B cell (primary cell): ENCODE measurements around the gene PHF11. TPM values are rescaled to one million over a fixed set of nuclear protein-coding genes. Genes with fewer than 3 reads are reported as not detected.

Experiments used
- ATAC-seq: fragments of 200-7000 bp; cut with Tn5 transposase; one replicate; pipeline ENCODE4 v1.10.0; 2021; ENCODE audit warnings: low read depth, mild to moderate bottlenecking, moderate number of reproducible peaks, moderate library complexity
- CTCF ChIA-PET: fragments of 350-600 bp; sonication (Branson Sonifier 250); formaldehyde crosslinking; loops from one replicate; lab custom pipeline; 2021; ENCODE audit warnings: antibody characterized with exemption, inconsistent platforms; lab: Charles Lee
- POLR2A ChIA-PET: fragments of 350-600 bp; sonication (Branson Sonifier 250); formaldehyde crosslinking; loops from one replicate; lab custom pipeline; 2021; ENCODE audit warnings: antibody characterized with exemption; lab: Charles Lee
- DNase-seq: peaks from one replicate; pipeline ENCODE4 v3.0.0; 2013
- H2AFZ ChIP-seq: 2 replicates; pipeline ENCODE4 v1.6.1; 2012; ENCODE audit warnings: mild to moderate bottlenecking, low read depth, low read length; ENCODE audit not compliant: insufficient read depth, poor library complexity, severe bottlenecking
- H3K27ac ChIP-seq, 2 donors: 1 replicate in 1 of 2; 2 replicates in 1 of 2; pipeline ENCODE4 v1.5.1; 2012 to 2013; ENCODE audit warnings: low read length in 2 of 2, mild to moderate bottlenecking in 2 of 2, moderate library complexity in 1 of 2
- H3K27me3 ChIP-seq, 4 experiments: fragments of 200-600 bp in 1 of 4; sonication (generic) in 1 of 4; replicated peaks in 1 of 4; 1 replicate in 2 of 4; 2 replicates in 2 of 4; pipeline versions ENCODE4 v1.6.1 to v1.7.0; 2013 to 2016; ENCODE audit warnings: low read length in 3 of 4, mild to moderate bottlenecking in 2 of 4, mixed read lengths in 1 of 4, moderate library complexity in 1 of 4; ENCODE audit not compliant: insufficient read depth in 4 of 4, control insufficient read depth in 3 of 4; ENCODE audit errors: control extremely low read depth in 1 of 4
- H3K36me3 ChIP-seq, 2 experiments: replicated peaks in 1 of 2; 1 replicate in 1 of 2; 2 replicates in 1 of 2; pipeline versions ENCODE4 v1.6.1 to v1.7.1; 2013; ENCODE audit warnings: low read length in 1 of 2; ENCODE audit not compliant: insufficient read depth in 2 of 2, control insufficient read depth in 1 of 2; ENCODE audit errors: control extremely low read depth in 1 of 2, extremely low read depth in 1 of 2
- H3K4me1 ChIP-seq, 2 donors: fragments of 200-600 bp in 1 of 2; sonication (generic) in 1 of 2; 1 replicate in 1 of 2; 2 replicates in 1 of 2; pipeline versions ENCODE4 v1.5.1 to v1.6.1; 2013 to 2017; ENCODE audit warnings: low read length in 2 of 2; ENCODE audit not compliant: control insufficient read depth in 2 of 2, insufficient read depth in 2 of 2
- H3K4me2 ChIP-seq: replicated peaks from 2 replicates; pipeline ENCODE3; 2012; ENCODE audit warnings: mild to moderate bottlenecking, low read depth, low read length; ENCODE audit not compliant: poor library complexity, severe bottlenecking
- H3K4me3 ChIP-seq, 5 experiments: fragments of 200-600 bp in 1 of 5; sonication (generic) in 1 of 5; 1 replicate in 3 of 5; 2 replicates in 2 of 5; pipeline versions ENCODE4 v1.5.1 to v1.7.0; 2011 to 2016; ENCODE audit warnings: low read length in 4 of 5, mild to moderate bottlenecking in 4 of 5, low read depth in 2 of 5, control low read depth in 1 of 5, moderate library complexity in 1 of 5; ENCODE audit not compliant: insufficient read depth in 1 of 5; ENCODE audit errors: control extremely low read depth in 1 of 5, extremely low read depth in 1 of 5
- H3K79me2 ChIP-seq: fragments of 200-600 bp; sonication (generic); one replicate; pipeline ENCODE4 v1.6.0; 2016; ENCODE audit warnings: low read length; ENCODE audit not compliant: control insufficient read depth, insufficient read depth
- H3K9ac ChIP-seq: fragments of 200-600 bp; sonication (generic); 2 replicates; pipeline ENCODE4 v1.6.1; 2017; ENCODE audit warnings: mild to moderate bottlenecking, low read length, moderate library complexity
- H3K9me3 ChIP-seq, 3 donors: one replicate each; pipeline versions ENCODE4 v1.6.1 to v1.7.1; 2013; ENCODE audit warnings: low read length in 2 of 3; ENCODE audit not compliant: control insufficient read depth in 2 of 3, insufficient read depth in 1 of 3; ENCODE audit errors: control extremely low read depth in 1 of 3
- H4K20me1 ChIP-seq: 2 replicates; pipeline ENCODE4 v1.6.0; 2012; ENCODE audit warnings: mild to moderate bottlenecking, low read length; ENCODE audit not compliant: insufficient read depth, control insufficient read depth, poor library complexity, severe bottlenecking
- H3K27ac Mint-ChIP-seq: one replicate; pipeline ENCODE4 v1.8.0; 2021; ENCODE audit warnings: mixed read lengths
- H3K27me3 Mint-ChIP-seq: one replicate; pipeline ENCODE4 v1.8.0; 2021; ENCODE audit warnings: mixed read lengths
- H3K4me1 Mint-ChIP-seq: one replicate; pipeline ENCODE4 v1.8.0; 2021; ENCODE audit warnings: mixed read lengths
- H3K4me3 Mint-ChIP-seq: one replicate; pipeline ENCODE4 v1.8.0; 2021; ENCODE audit warnings: mixed read lengths
- H3K9me3 Mint-ChIP-seq: one replicate; pipeline ENCODE4 v1.8.0; 2022; ENCODE audit warnings: mixed read lengths; ENCODE audit not compliant: insufficient read depth
- CTCF ChIP-seq: fragments of 200-600 bp; IDR thresholded peaks from one replicate; pipeline ENCODE4 v1.8.0; 2022; ENCODE audit warnings: antibody characterized with exemption, mild to moderate bottlenecking
- EZH2 ChIP-seq: IDR thresholded peaks from 2 replicates; pipeline ENCODE4 v1.6.1; 2012; ENCODE audit warnings: borderline replicate concordance, low read depth, mild to moderate bottlenecking, moderate library complexity, low read length; ENCODE audit not compliant: insufficient read depth, poor library complexity, severe bottlenecking
- WGBS: methylation state at CpG from one replicate; pipeline ENCODE4 v1.1.5; 2013; ENCODE audit warnings: missing lambda C conversion rate; ENCODE audit not compliant: insufficient coverage; 5-methylcytosine and 5-hydroxymethylcytosine counted together
- intact Hi-C: fragments of 100-400 bp; cut with micrococcal nuclease; formaldehyde crosslinking; loops from one replicate; pipeline ENCODE4 v1.10.0; 2022
- polyA plus RNA-seq: library from polyadenylated mRNA; depleted of rRNA; stranded (reverse); fragments of >200 nt; gene quantifications from 2 replicates; pipeline ENCODE4 v1.2.3, GENCODE V29; 2012
- total RNA-seq, 2 donors: library from RNA; stranded (reverse); fragments of 120-200 nt in 1 of 2; gene quantifications; 1 replicate in 1 of 2; 2 replicates in 1 of 2; pipeline versions ENCODE4 v1.2.3 to v1.2.4, GENCODE V29; 2013 to 2022

The PHF11 gene
- total and polyA plus RNA-seq, 2 donors (not counting 1 experiment from before 2014, with no cell fraction given), result 79.0 to 176 TPM

- TF ChIP-seq CTCF (no peak), EZH2 (no peak)
- Histone ChIP-seq H3K36me3 (peaks cover 10 to 60% of the 10 kb centered on the region in 2 experiments), H3K27ac (no peak overlapping the region), H4K20me1 (no peaks in the 10 kb centered on the region), H3K27me3 (no peaks in the 10 kb centered on the region), H3K9ac (no peak overlapping the region), H3K4me3 (no peak overlapping the region), H3K4me1 (peaks cover 0 to 3% of the 10 kb centered on the region in 2 donors), H3K4me2 (no peak overlapping the region), H2AFZ (no peak overlapping the region), H3K9me3 (no peaks in the 10 kb centered on the region), H3K79me2 (no peaks in the 10 kb centered on the region)
- H3K4me3 Mint-ChIP-seq, result no peak overlapping the region
- no peaks in the 10 kb centered on the region for H3K27me3 Mint-ChIP-seq
- no peak for DNase-seq
- intact Hi-C loops, result no loop called here
- WGBS, result 97% methylated on average over 3 of the region's 4 CpGs
- ChIA-PET POLR2A (no interaction called here), CTCF (no interaction called here)
- H3K4me1 Mint-ChIP-seq, result peaks cover 4% of the 10 kb centered on the region
- no peaks in the 10 kb centered on the region for H3K9me3 Mint-ChIP-seq
- no peak for ATAC-seq
- H3K27ac Mint-ChIP-seq, result no peak overlapping the region
Measured at GRCh38 chr13:49521224-49521623, 25.5 kb downstream of the PHF11 start.

GRCh38 chr13:49524740-49525501 is 29.2 kb downstream of the PHF11 start:
- Histone ChIP-seq H3K4me3 (no peak overlapping the region), H4K20me1 (no peaks in the 10 kb centered on the region), H3K27ac (no peak overlapping the region), H2AFZ (no peak overlapping the region), H3K27me3 (no peaks in the 10 kb centered on the region), H3K4me2 (no peak overlapping the region), H3K9ac (no peak overlapping the region), H3K4me1 (peaks cover 7 to 8% of the 10 kb centered on the region in 2 donors), H3K36me3 (peaks cover 0 to 49% of the 10 kb centered on the region in 2 experiments), H3K9me3 (no peaks in the 10 kb centered on the region), H3K79me2 (no peaks in the 10 kb centered on the region)
- no peaks in the 10 kb centered on the region for H3K9me3 Mint-ChIP-seq
- no peaks in the 10 kb centered on the region for H3K27me3 Mint-ChIP-seq
- POLR2A ChIA-PET, result no interaction called here
- H3K27ac Mint-ChIP-seq, result no peak overlapping the region
- peaks cover 24% of the 10 kb centered on the region for H3K4me1 Mint-ChIP-seq
- intact Hi-C loops, result no loop called here
- no peak overlapping the region for H3K4me3 Mint-ChIP-seq
- no peak for DNase-seq
- TF ChIP-seq CTCF (no peak), EZH2 (no peak)
- no peak for ATAC-seq
- 100% methylated on average over 1 of the region's 5 CpGs for WGBS
- CTCF ChIA-PET, result interaction anchor here (0.7 to 1.0 kb wide), 3 partner anchors 82 to 414 kb away, joined by 3 read pairs; no protein-coding TSS in a partner anchor
